Breast epithelium (tissue), 3 donors: ENCODE measurements around the gene UTP25.

Experiments used
- CTCF ChIP-seq, 3 donors: fragments of 450-650 bp; IDR thresholded peaks; one replicate each; pipeline ENCODE4 v1.5.1; 2016 to 2017; ENCODE audit warnings: antibody characterized with exemption in 3 of 3, mild to moderate bottlenecking in 3 of 3, moderate library complexity in 3 of 3
- POLR2A ChIP-seq: fragments of 450-650 bp; IDR thresholded peaks from one replicate; pipeline ENCODE4 v1.6.1; 2016; ENCODE audit warnings: antibody characterized with exemption, mild to moderate bottlenecking, moderate library complexity
- POLR2AphosphoS5 ChIP-seq, 3 donors: sonication (generic); formaldehyde crosslinking; IDR thresholded peaks; one replicate each; pipeline ENCODE4 v1.6.1; 2017; ENCODE audit warnings: antibody characterized with exemption in 3 of 3

- TF ChIP-seq CTCF (IDR thresholded peaks at IDR 0.05) (no peak), POLR2A (no peak), POLR2AphosphoS5 (IDR thresholded peaks at IDR 0.05) (no peak)
Measured at GRCh38 chr1:209873067-209873799, 45.5 kb downstream of the UTP25 start.
